NT2/D1 (cell line): ENCODE results near the gene TMPRSS11A.

Experiments used
- SUZ12 ChIP-seq: IDR thresholded peaks from 2 replicates; pipeline ENCODE4 v1.6.1; 2011; ENCODE audit not compliant: insufficient read length, insufficient read depth; ENCODE audit errors: extremely low read depth
- YY1 ChIP-seq: IDR thresholded peaks from 2 replicates; pipeline ENCODE4 v1.6.1; 2011; ENCODE audit not compliant: insufficient read length, insufficient read depth
- ZNF274 ChIP-seq: IDR thresholded peaks from 2 replicates; pipeline ENCODE4 v1.6.1; 2011; ENCODE audit warnings: mild to moderate bottlenecking, low read depth, low read length

DNA sequence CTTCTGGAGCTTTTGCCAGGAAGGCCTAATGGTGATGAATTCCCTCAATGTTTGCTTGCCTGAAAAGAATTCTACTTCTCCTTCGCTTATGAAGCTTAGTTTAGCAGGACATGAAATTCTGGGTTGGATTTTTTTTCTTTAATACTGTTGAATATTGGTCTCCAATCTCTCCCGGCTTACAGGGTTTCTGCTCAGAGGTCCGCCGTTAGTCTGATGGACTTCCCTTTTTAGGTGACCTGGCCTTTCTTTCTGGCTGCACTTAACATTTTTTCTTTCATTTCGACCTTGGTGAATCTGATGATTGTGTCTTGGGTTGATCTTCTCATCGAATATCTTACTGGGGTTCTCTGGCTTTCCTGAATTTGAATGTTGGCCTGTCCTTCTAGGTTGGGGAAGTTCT is 17.2 kb upstream of the TMPRSS11A start:
- TF ChIP-seq ZNF274 (no peak), SUZ12 (no peak), YY1 (no peak)
